Fibroblast of skin of back (primary cell): ENCODE measurements around the gene COMMD1.
"Not testable (repeated sequence)": the region's sequence is repeated elsewhere in the genome, so short reads cannot be mapped to it uniquely, and the experiment has no call there.

Source experiments
- DNase-seq: peaks from one replicate; pipeline ENCODE4 v3.0.0-alpha.2; 2013

Gene COMMD1

DNA sequence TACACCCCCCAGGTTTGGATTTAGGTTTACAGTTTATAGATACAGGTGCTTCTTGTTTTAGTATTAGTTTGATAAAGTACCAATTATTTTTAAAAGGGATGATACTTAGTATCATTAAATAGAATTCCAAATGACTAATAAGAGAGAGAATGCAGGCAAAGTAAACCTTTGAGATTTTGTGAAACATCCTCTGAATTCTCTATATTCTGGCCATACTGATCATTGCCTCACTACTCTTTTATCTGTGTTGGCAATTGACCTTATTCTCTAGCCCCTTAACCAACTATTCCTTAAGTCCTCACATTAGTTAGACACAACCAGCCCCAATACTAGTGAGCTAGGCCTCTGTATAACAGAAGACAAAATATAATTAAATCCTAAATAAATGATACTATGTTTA lies 125.4 kb downstream of the COMMD1 start:
- no peak for DNase-seq

DNA sequence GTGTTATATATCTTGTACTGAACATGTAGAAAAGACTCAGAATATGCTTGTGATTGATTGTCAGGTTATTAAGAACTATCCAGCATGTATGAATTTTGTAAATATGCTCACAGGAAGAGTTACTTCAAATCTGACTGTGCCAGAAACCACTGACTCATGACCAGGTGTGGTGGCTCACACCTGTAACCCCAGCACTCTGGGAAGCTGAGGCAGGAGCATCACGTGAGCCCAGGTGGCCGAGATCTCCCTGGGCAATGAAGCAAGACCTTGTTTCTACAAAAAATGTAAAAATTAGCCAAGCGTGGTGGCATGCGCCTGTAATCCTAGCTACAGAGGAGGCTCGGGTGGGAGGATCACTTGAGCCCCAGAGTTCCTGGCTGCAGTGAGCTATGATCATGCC lies 126.6 kb downstream of the COMMD1 start:
- no peak for DNase-seq

DNA sequence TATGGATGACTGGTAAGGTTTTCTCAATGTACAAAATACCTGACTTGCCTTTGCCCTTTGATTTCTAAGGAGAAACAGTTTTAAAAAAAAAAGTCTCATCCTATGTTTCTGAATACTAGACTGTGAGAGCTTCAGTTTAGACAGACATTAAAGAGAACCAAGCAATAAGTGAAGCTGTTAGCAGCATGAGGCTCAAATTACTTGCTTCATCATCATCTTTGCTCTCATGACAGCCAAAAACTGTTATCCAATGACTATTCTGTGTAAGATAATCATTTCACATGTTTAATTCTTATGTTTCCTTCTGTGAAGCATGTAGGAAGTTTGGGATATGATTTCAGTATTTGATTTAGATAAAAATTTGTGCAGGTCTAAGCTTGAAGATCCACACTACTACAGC lies 129.2 kb downstream of the COMMD1 start:
- no peak for DNase-seq

DNA sequence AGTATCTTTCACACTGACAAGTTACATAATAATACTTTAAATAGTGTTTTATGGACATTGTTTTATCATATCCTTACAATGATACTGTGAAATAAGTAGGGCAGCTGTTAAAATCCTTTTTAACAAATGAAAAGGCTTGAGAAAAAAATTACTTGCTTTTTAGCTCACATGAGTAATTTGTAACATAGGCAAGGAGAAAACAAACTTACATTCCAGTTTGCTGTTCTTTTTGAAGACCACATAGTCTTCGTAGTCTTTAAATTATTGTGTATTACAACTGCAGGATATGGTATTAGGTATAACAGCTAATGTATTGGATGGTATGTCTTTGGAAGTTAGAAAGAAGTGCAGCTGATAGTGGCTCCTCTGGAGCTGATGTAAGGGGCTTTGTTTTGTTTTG lies 130.8 kb downstream of the COMMD1 start:
- no peak for DNase-seq

DNA sequence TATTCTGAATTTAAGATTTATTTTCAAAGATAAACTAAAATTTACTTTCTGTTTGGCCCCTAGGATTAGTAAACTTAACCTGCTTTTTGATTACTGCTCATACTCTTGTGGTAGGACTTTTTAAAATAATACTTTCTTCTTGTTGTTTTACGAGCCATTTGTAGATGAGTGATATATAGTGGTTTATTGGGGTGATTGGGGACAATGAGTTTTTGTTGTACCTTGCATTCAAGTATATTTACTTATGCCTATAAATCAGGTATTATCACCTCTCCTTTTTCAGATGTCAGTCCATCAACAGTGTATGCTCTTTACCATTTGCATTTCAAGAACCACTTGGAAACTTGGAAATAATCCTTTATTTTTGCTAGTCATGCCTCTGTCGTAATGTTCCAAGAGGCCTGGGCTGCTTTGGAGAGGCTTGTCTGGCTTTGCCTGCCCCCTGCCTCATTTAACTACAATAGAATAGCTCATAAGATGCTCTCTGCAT lies 131.3 kb downstream of the COMMD1 start:
- no peak for DNase-seq

DNA sequence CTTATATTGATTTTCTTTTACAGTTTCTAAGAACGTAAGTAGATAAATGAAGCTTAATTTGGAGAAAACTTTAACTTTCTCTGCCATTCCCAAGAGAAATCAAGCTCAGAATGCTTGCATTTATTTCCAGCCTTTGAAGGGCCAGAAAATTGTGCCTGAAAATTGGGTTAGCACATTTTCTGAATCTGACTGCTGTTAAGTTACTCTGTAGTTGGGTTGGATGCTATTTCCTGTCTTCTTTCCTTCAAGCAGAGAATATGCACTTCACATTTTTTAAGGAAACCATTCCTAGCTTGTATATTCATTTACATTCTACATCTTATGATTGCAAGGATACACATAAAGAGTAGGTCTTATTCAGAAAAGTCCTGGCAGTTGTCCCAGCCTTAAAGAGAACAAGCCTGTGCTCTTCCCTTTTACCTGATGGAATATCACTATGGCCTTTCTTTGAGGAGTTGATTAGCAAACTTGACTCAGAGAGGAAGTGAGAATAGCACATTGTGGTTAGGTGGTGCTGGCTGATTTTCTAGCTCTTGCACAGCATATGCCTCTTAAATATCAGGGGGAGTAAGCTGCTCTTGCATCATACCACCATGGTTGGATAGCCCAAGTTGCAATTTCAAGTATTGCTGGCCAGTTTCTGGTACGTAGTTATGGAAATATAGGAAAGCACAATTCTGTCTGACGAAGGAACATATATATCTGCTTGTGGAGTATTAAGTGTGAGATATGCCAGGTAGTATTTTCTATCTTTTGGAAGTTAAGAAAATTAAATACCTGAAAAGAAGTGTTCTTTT lies 133.7 kb downstream of the COMMD1 start:
- DNase-seq, result peak; percentile 11

DNA sequence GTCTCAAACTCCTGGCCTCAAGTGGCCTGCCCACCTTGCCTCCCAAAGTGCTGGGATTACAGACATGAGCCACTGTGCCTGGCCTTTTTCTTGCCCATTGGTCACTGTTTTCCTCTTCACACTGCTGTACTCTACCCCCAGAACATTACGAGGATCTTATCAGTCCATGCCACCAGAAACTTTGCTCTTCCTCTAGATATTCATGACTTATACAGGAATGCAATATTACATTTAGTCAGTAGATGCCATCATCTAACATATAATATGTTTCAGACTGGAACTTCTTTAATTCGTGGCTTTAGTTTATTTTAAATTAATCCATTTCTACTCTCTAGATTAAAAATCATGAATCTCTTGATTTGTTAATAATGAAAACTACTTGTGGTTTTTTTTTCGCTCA lies 135.5 kb downstream of the COMMD1 start:
- no peak for DNase-seq

DNA sequence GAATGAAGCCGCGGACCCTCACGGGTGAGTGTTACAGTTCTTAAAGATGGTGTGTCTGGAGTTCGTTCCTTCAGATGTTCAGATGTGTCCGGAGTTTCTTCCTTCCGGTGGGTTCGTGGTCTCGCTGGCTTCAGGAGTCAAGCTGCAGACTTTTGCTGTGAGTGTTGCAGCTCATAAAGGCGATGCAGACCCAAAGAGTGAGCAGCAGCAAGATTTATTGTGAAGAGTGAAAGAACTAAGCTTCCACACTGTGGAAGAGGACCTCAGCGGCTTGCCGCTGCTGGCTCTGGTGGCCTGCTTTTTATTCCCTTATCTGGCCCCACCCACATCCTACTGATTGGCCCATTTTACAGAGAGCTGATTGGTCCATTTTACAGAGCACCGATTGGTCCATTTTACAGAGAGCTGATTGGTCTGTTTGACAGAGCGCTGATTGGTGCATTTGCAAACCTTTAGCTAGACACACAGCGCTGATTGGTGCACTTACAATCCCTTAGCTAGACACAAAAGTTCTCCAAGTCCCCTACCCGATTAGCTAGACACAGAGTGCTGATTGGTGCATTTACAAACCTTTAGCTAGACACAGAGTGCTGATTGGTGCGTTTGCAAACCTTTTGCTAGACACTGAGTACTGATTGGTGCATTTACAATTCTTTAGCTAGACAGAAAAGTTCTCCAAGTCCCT lies 136.4 kb downstream of the COMMD1 start:
- not testable (repeated sequence) for DNase-seq

DNA sequence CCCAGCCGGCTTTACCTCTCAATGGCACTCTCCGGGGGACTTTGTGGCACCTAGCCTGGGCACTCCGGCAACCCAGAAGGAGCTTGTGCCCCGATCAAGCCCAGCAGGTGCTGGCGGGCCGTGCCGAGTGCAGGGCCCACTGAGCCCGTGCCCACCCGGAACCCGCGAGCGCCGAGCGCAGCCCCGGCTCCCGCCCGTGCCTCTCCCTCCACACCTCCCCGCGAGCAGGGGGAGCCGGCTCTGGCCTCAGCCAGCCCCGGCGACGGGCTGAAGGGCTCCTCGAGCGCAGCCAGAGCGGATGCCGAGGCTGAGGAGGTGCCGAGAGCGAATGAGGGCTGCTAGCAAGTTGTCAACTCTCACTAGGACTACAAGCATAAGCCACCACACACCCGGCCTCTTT lies 136.9 kb downstream of the COMMD1 start:
- no peak for DNase-seq

DNA sequence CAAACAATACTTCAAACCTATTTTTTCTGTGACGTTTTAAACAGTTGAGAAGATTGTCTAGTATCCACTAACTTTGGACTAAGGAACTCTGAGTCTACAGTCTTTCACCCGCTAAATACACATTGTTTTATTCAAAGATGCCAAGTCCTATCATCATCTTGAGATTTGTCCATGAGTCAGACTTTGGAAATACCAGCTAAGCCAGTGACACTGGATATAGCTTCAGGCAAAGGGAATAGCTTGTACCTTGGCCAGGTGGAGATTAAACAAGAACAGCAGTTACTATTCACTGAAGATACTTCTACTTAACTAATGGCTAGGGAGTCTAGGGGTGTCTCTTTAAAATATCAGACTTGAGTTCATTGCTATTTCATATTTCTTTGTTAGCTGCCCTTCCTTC lies 137.5 kb downstream of the COMMD1 start:
- peak; percentile 8 for DNase-seq

DNA sequence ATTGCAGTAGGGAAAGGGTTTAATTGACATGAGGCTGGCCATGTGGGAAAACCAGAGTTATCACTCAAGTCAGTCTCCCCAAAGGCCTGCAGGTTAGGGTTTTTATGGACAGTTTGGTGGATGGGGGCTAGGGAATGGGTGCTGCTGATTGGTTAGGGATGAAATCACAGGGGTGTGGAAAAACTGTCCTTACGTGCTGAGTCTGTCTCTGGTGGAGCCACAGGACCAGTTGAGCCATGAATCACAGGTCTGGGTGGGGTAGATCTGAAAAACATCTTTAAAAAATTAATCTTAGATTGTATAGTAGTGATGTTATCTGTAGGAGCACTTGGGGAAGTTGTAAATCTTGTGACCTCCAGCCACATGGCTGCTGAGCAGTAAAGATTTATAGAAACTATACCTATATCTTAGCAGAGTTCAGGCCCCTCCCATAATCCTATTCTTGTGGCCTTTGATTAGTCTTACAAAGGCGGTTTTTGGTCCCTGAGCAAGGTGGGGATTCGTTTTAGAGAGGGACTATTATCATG lies 139.6 kb downstream of the COMMD1 start:
- no peak for DNase-seq

DNA sequence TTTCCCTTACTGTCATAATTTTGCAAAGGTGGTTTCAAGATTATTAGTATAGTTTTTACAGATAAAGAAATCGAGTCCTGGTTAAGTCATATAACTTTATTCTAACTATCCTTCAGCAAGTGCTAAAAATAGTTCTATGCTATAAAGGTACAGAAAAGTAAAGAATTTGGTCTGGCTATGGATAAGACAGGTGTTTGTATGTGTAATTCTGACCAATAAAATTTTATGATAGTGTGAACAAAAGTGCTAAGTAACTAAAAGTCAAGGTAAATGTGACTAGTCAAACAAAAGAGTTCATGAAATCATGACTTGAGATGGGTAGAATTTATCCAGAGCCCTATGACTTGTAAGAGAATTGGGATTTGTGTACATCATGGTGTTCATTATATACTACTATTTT lies 140.7 kb downstream of the COMMD1 start:
- no peak for DNase-seq

DNA sequence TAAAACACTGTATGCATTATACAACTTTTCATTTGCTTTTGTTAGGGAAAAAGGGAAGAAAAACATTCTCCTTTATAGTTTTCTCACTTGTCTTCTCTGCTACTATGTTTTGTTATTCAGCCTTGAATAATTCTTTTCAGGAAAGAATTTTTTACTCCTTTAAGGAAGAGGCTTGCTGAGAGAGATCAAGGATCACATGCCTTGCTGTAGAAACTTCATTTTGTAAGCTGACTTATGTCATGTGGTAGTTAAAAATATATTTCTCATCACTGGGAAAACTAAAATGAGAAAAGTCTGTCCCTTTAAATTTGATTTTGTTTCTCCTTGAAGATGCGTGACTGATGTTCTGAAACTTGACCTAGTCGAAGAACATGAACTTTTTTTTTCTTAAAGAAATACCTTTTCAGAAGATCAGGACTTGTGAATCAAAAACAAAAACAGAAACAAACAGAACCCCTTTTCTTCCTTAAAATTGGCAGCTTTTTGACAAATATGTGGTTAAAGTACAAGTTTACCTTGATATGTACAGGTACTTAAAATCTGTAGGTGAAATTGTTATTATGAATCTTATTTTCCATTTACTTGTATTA lies 145.1 kb downstream of the COMMD1 start:
- DNase-seq, result no peak

DNA sequence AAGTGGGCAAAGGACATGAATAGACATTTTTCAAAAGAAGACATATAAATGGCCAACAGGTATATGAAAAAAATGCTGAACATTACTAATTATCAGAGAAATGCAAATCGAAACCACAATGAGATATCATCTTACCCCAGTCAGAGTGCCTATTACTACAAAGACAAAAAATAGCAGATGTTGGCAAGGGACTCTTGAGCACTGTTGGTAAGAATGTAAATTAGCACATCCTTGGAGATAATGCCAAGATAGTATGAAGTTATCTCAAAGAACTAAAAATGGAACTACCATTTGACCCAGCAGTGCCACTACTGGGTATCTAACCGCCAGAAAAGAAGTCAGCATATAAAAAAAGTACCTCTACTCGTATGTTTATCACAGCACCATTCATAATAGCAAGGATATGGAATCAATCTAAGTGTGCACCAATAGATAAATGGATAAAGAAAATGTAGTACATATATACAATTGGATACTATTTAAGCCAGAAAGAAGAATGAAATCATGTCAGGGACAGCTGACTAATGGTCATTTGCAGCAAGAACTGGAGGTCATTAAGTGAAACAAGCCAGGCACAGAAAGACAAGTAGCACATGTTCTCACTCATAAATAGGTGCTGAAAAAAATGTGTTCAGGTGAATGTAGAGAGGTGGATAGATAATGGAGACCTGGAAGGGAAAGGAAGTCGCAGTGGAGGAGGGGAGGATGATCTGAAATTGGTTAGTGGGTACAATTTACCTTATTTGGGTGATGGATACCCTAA lies 148.7 kb downstream of the COMMD1 start:
- no peak for DNase-seq

DNA sequence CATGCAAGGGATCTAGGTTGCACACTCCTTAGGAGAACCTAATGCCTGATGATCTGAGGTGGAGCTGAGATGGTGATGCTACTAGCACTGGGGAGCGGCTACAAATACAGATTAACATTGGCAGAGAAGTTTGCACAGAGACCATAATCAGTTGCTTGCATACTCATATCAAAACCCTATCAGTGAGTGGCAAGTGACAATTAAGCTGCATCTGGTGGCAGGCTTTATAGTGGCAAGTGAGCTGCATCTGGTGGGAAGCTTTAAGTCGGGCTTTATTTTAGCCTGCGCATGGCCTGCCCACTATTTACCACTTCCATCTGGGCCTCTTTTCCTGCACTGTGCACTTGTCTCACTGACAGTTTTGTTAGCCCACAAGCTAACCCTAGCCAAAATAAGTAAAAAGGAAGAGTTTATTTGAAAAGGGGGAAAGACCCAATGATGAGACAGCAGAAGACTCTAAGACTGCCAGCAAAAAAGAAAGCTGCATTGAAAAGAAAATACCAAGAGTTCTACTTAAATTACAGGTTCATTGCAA lies 149.5 kb downstream of the COMMD1 start:
- DNase-seq, result no peak

DNA sequence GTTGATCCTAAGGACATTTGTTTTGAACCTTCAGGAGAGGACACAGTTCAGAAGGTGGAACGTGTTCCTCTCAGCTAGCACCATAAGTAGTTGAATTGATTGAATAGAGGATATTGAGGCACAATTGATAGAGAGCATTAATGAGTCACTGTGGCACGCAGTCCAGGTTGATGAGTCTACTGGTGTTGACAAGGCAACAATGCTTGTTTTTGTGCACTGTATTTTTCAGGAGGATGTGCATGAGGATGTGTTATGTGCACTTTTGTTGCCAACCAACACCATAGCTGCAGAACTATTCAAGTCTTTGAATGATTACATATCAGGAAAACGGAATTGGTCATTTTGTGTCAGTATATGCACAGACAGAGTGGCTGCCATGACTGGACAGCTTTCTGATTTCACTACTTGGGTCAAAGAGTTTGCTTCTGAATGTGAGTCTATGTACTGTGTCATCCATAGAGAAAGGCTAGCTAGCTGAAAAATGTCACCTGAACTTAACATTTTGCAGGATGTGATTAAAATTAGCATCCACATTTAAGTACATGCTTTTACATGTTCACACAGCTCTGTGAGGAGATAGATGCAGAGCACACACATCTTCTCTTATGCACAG lies 150.4 kb downstream of the COMMD1 start:
- DNase-seq, result no peak

DNA sequence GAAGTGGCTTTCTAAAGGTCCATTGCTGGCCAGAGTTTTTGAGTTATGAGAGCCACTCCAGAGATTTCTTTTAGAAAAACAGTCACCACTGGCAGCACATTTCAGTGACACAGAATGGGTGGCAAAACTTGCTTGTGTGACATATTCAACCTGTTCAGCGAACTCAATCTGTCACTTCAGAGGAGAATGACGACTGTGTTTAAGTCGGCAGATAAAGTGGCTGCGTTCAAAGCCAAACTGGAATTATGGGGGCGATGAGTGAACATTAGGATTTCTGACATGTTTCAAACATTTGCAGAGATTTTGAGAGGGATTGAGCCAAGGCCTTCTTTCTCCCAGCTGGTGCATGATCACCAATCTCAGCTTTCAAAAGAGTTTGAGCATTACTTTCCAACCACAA lies 150.9 kb downstream of the COMMD1 start:
- no peak for DNase-seq

DNA sequence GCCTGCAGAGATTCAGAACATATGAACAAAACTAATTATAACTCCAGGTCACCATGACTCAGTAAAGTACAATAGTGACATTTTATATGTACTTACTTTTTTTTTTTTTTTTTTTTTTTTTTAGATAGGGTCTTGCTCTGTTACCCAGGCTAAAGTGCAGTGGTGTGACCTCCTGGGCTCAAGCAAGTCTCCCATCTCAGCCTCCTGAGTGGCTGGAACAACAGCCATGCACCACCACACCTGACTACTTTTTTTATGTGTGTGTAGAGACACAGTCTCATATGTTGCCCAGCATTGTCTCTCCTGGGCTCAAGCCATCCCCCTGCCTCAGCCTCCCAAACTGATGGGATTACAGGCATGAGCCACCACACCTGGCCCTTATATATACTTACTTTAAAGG lies 159.8 kb downstream of the COMMD1 start:
- DNase-seq, result no peak

DNA sequence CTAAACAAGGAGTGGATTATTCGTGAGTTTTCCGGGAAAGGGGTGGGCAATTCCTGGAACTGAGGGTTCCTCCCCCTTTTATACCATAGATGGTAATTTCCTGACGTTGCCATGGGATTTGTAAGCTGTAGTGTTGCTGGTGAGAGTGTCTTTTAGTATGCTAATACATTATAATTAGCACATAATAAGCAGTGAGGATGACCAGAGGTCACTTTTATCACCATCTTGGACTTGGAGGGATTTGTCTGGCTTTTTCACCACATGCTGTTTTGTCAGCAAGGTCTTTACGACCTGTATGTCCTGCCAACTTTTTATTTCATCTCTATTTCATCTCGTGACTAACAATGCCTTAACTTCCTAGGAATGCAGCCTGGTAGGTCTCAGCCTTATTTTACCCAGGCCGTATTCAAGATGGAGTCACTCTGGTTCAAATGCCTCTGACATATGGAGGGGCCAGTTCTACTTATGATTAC lies 165.7 kb downstream of the COMMD1 start:
- DNase-seq, result no peak

DNA sequence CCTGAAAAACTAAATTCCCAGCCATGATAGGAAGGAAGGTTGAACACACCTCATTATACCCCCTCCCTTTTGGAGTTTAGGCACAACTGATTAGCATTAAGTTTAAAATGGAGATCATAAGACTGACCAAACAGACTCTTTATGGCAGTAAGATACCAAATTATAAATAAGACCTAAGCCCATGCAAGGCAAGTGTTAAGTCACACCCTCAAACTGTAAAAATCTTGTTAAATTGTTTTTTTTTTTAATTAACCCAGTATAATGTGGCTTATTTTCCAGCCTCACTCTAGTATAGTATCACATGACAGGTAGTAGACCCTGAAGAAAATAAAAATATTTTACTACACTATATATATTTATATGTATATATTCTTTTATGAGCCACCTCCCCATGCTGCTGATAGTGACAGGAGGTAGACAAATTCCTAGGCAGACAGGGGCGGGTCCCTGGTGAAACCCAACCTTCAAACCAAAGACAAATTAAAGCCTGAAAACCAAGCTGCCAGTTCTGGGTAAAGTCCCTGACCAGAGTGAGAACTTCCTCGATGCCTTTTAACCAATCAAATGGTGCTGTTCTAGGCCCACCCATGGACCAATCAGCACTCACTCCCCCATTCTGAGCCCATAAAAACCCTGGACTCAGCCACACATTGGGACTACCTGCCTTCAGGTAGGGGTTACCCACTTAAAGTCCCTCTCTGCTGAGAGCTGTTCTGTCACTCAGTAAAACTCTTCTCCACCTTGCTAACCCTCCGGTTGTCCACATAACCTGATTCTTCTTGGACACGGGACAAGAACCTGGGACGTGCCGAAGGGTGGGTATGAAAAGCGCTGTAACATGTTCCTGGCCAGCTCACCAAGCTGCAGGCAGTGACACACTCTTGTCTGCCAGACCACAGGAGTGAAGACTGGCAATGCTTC lies 166.5 kb downstream of the COMMD1 start:
- DNase-seq, result no peak

DNA sequence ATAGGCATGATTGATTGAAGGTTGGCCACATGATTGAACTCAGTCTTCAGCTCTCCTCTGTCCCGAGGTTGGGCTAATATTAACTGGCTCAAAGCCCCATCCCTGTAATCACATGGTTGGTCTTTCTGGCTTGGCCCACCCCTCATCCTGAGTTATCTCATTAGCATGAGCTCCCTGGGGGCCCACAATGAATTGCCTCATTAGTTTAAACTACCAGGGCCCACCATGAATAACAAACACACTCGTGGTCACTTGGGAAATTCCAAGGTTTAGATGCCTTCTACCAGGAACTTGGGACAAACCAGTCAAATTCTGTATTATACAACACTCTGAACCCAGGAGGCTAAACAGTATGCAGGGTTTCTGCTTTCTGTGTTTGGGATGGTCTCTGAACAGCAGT lies 168.8 kb downstream of the COMMD1 start:
- DNase-seq, result peak; percentile 16
